C1 segment of cervical spinal cord (tissue), 14 donors: ENCODE measurements around the gene INSC.

ENCODE experiments used
- DNase-seq, 14 donors: peaks; one replicate each; lab custom pipeline; 2025; lab: John Stamatoyannopoulos, UW

Gene INSC

GRCh38 chr11:15185021-15185420 is 70.3 kb downstream of the INSC start:
- no peak for DNase-seq

GRCh38 chr11:15186146-15186545 is 71.4 kb downstream of the INSC start:
- no peak for DNase-seq

- DNase-seq, result no peak
These were observed 74.5 kb downstream of the INSC start for GRCh38 chr11:15189189-15189588.

- no peak for DNase-seq
These were observed 75.1 kb downstream of the INSC start for GRCh38 chr11:15189641-15190365.

DNA sequence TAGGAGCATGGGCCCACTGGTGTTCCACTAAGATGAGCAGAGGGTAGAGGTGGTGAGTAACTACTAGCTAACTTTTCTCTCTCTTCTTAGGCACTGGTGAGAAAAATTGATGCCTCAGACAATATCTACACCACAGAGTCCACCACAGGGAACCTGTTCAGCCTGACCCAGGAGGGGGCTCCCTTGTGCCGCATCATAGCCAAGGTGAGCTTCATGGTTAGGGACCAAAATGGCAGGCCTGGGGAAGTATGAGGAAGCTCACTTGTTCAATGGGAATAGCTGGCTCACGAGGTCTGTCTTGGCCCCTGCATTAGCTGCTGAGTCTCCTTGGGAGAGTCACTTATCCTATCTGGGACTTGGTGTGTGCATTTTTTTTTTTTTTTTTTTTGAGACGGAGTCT is 75.9 kb downstream of the INSC start:
- DNase-seq, result no peak

DNA sequence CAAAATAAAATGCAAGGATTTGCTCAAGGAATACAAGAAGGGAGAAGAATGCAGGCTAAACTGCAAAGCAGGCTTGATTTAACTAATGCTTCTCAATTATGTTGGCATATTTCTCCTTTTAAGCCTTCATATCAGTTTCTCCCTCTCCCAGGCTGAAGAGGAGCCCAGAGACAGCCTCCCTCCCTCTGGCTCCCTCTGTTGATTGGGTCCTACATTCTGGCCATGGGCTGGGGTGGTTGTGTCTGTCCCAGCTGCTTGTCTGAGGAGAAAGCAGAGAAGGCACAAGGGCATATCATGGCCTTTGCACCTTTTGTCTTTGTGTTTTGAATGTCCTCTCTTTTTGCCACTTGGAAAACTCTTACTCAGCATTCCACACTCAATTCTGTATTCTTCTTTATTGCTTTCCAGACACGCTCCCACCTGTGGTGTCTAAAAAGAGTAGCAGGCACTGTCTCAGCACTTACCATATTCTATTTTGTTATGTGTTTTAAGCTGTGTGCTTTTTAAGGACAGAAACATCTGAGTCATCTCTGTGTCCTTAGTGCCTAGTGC is 77.4 kb downstream of the INSC start:
- DNase-seq, result no peak

GRCh38 chr11:15194671-15195415 is 80.1 kb downstream of the INSC start:
- no peak for DNase-seq

DNA sequence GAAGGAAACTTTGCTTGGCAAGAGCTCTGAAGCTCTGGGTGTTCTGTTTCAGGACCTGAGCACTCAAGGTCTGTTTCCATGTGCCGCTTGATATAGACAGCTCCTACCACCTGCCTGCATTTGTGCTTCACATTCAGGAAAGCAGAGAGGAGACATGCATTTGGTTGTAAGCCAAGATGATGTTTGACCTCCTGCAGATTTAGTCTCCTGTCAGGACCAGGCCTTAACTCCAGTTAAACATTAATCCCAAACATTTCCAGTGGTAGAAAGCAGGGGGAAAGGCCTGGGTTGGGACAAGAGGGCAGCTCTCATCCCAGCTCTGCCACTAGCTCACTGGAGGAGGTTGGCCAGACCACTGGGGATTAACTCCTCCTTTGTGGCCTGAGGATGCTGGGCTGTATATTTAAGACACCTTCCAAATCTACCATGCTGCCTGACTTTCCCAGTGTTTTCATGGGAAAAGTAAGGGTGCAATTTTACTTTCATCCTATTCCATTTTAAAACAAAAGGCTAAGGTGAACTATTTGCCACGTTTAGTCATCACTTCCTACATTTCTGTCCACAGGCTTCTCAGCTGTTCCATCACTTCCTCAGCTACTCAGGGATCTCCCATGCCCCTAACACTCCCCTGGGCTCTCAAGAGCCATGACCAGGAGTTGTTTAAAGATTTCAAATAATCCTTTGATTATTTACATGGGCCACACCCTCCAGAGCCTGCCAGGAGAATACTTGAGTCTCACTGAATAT is 80.9 kb downstream of the INSC start:
- DNase-seq, result no peak

- no peak for DNase-seq
These were observed 82.0 kb downstream of the INSC start for GRCh38 chr11:15196704-15197103.

DNA sequence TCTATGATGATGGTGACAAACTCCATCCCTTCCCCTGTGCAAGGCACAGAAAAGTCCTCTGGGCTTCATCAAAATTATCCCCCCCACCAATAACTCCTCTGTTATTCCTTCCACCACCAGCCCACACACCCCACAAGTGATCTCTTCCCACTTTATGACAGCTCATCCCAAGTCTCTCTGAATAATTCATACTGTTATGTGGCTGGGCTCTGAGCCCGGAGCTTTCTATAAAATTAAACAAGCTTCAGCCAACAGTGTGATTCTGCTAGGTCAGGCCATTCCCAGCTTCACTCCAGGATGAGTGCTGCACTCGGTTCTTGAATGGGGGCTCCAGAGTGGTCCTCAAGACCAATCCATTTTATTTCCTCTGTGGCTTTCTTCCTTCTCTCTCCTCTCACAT is 83.0 kb downstream of the INSC start:
- DNase-seq, result no peak

- no peak for DNase-seq
These were observed 83.6 kb downstream of the INSC start for GRCh38 chr11:15198284-15198683.

GRCh38 chr11:15199693-15200092 is 85.0 kb downstream of the INSC start:
- DNase-seq, result no peak

DNA sequence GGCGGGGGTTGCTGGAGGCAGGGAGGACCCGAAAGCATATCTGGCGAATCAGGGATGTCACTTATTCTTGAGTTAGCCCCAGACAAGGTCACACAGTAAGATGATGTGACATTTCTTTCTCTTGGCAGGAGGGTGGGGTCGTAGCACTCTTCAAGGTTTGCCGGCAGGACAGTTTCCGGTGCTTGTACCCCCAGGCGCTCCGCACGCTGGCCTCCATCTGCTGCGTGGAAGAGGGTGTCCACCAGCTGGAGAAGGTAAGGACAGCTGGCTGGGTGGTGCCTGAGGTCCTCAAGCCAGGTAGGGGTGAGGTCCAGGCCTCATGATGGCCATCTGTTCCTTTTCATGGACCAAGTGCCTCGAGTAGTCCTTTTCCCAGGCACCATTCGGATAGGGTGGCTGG is 86.0 kb downstream of the INSC start:
- no peak for DNase-seq

- DNase-seq, result no peak
These were observed 86.9 kb downstream of the INSC start for GRCh38 chr11:15201586-15201985.

DNA sequence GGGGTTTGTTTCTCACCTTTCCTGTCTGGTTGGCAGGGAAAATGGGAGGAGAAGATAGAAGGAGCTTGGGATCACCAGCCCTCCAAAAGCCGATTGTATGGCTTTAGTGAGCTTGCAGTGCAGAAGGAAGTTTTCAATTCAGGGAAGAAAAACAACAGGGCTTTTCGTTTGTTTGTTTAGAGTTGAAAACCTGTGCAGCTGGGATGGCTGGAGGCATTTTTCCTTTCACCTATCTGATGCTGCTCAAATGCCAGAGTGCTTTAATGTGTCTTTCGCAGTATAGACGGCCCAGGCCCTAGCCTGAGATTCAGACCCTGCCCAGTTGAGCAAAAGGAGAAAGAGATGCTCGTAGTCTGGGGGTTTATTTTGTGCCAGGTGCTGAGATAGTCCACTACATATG is 87.9 kb downstream of the INSC start:
- DNase-seq, result no peak

DNA sequence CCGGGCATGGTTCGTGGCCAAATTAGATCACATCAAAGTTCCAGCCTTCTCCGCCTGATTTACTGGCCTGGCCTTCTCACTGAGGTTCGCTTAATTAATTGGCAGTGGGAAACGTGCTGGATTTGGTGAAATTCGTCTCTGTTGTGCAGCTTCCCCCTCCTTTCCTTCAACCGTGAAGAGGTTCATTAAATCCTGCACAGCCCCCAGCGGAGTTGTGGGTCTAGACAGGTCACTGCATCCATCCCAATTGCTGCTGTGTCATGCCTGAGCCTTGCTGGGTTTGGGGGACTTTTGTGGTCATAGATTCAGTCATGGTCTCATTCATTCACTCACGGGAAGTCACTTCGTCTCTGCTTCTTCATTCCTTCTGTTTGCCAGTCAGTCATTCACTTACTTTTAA is 90.0 kb downstream of the INSC start:
- no peak for DNase-seq

- DNase-seq, result no peak
These were observed 92.1 kb downstream of the INSC start for GRCh38 chr11:15206791-15207190.

DNA sequence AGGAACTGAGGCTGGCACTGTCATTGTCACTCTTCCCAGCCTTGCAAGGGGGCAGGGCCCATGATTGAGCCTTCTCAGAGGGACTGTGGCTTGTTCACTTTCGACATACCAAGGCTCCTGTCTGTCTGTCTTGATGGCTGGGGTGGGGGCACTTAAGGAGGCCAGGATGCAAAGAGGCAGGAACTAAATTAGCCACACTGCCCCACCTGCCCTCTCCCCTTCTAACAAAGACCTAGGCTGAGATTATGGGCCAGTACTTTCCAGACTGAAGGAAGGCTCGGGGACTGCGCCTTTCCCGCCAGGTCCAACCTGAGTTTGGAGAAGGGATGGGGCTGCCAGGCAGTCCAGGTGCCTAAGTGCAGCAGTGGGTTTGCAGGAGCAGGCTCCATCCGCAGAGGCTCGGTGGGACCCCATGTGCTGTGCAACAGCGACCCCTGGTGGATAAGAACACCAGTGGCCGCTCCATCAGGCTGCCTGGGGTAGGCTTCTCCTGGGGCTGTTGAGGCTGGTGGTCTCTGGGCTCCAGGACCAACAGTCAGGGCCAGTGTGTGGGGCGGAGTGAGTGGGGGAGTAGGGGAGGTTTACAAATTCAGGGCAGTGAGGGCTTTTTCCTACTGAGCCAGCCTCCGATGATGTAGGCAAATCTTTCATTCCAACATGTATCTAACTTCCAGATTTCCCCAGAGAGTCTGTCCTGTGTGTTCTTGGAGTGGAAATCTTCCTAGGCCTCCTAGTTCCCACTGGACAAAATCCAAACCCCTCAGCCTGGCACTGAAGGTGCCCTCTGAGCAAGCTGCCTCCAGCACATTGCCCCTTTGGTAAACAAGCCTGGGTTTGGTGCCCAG is 93.9 kb downstream of the INSC start:
- peak in 13 of 14 donors; percentile 7 to 74 (median 37) for DNase-seq

GRCh38 chr11:15212876-15213275 is 98.2 kb downstream of the INSC start:
- DNase-seq, result no peak

DNA sequence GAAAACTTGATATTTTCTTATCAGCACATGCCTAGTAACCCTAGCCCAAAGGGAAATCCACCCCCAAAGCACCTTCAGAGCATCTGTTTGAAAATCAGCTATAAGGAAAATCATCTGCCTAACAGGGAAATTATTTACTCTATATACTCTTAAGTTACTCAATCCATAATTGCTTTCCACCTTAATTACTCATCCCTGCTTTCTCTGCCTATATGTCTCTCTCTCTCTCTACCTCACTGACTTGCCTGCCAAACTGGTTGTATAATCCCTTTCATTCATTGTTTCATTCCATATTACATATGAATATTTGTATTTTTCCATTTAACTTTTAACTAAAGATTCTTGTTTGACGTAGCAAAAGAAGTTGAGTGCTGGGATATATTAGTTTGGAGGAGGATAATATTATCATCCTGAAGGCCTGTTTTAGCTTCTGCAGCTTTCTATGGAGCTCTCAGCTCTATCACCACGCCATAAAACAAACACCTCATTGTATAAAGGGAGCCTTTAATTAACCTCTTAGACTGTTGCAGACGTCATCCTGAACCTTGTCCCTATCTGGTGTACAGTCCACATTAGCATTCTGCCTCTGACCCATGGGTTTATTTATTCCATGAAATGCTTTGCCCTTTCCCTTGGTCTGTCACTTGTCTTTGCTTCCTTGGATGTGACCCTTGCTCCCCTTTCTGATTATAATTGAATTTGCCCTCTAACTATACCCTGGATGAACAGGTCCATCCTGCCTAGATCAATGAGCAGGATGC is 98.9 kb downstream of the INSC start:
- DNase-seq, result no peak

- no peak for DNase-seq
These were observed 100.3 kb downstream of the INSC start for GRCh38 chr11:15215005-15215404.
